ENCODE results near the gene CLTCL1.
"Not testable (repeated sequence)": the region's sequence is repeated elsewhere in the genome, so short reads cannot be mapped to it uniquely, and the experiment has no call there.

The CLTCL1 gene

DNA sequence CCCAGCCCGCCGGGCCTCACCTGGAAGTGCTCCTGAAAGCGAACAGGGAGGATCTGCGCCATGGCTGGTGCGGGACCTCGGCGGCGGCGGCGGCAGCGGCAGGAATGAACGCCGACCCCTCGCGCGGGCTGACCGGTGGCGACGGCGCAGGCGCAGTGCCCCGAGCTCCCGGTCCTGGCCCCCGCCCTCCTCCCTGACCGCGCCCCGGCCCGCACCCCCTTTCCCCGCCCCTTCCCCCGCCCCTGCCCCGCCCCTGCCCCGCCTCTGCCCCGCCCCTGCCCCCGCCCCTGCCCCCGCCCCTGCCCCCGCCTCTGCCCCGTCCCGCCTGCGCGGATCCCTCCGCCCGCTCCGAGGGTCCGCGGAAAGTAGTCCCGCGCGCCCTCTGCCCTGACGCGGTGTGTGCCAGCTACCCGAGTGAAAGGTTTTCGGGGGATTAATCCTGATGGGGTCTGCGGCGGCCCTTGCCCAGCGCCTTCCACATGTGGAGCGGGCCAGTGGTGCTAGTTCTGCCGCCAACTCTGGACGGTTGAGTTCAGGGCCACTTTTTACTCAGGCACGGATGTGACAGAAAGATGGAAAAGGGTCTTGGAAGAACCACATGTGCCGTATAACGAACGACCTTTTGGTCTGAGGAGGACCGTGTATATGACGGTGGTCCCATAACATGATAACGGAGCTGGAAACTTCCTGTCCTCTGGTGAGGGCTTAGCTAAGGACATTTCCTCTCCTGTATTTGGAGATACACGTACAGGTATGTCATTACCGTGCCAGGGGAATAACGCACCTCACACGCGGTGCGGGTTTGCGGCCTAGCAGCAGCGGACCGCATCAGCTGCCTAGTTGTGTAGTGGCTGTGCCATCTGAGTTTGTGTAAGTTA lies at the start of gene CLTCL1:
Gene CLTCL1, minus strand, starts transcription at position 140 of the 878 bp plus-strand sequence. Its CDS starts 78 bp downstream, at position 62.
- peak within 1 kb of the TSS; percentile 92 for H3K27ac ChIP-seq

DNA sequence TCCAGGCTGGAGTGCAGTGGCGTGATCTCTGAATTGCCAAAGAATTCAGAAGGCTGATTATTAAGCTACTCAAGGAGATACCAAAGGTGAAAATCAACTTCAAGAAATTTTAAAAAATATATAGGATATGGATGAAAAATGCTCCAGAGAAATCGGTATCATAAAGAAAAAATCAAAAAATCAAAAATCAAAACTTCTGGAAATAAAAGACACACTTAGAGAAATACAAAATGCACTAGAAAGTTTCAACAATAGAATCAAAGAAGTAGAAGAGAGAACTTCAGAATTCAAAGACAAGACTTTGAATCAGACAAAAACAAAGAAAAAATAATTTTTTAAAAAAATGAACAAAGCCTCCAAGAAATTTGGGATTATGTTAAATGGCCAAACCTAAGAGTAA lies 45.6 kb upstream of the CLTCL1 start:
- no peak for DNase-seq (ENCODE audit: low read depth, low spot score)
- H3K27ac ChIP-seq: no peak overlapping the region

More for the DNA sequence above, at the start of gene CLTCL1:
- no peak for DNase-seq (ENCODE audit: low read depth, low spot score)

- H3K27ac ChIP-seq: no peak overlapping the region
- no peak for DNase-seq (ENCODE audit: low read depth, low spot score)
Observed at GRCh38 chr22:19336133-19337075, 44.9 kb upstream of the CLTCL1 start.

- no peak overlapping the region for H3K27ac ChIP-seq
Observed at GRCh38 chr22:19331975-19332374, 40.5 kb upstream of the CLTCL1 start.

GRCh38 chr22:19331474-19331873 lies 40.0 kb upstream of the CLTCL1 start:
- DNase-seq (ENCODE audit: low read depth, low spot score): no peak
- no peak overlapping the region for H3K27ac ChIP-seq

More at GRCh38 chr22:19331975-19332374, 40.5 kb upstream of the CLTCL1 start:
- DNase-seq (ENCODE audit: low read depth, low spot score): no peak

GRCh38 chr22:19330865-19331418 lies 39.4 kb upstream of the CLTCL1 start:
- no peak for DNase-seq (ENCODE audit: low read depth, low spot score)
- H3K27ac ChIP-seq: no peak overlapping the region

DNA sequence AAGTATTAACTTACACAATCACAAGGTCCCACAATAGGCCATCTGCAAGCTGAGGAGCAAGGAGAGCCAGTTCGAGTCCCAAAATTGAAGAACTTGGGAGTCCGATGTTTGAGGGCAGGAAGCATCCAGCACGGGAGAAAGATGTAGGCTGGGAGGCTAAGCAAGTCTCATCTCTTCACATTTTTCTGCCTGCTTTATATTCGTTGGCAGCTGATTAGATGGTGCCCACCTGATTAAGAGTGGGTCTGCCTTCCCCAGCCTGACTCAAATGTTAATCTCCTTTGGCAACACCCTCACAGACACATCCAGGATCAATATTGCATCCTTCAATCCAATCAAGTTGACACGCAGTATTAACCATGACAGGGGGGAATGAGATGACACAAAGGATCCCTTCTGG lies 38.7 kb upstream of the CLTCL1 start:
- not testable (repeated sequence) for H3K27ac ChIP-seq; DNase-seq (ENCODE audit: low read depth, low spot score)

DNA sequence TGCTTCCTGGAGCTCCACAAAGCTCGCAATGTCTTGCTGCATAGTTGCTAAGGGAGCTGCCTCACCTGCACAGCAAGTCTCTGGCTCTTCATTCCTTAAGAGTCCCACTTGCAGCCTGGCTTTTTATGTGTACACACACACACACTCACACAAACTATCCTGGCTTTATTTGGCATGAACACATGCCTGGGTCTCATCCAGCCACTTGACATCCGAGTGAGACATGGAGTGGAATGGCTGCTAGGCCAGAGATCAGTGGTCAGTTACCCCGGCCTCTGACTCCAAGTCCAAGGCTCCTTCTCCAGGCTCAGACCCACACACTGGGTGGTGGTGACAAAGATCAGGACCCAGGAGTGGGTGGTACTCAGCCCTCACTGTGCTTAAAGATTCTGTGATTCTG lies 37.9 kb upstream of the CLTCL1 start:
- no peak overlapping the region for H3K27ac ChIP-seq
- no peak for DNase-seq (ENCODE audit: low read depth, low spot score)

DNA sequence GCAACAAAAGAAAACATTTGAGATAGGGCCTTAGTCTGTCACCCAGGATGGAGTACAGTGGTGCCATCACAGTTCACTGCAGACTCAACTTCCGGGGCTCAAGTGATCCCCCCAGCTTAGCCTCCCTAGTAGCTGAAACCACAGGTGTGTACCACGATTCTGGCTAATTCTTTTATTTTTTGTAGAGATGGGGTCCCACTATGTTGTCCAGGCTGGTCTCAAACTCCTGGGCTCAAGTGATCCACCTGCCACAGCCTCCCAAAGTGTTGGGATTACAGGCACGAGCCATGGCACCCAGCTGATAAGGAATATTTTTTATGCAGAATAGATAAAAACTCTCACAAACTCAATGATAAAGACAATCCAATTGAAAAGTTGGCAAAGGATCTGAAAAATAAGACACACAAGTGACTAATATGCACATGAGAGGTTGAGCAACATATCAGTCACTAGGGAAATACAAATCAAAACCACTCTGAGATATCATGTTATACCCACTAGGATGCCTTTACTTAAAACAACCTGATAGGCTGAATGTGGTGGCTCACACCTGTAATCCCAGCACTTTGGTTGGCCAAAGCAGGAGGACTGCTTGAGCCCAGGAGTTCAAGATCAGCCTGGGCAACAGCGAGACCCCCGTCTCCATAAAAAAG lies 33.9 kb upstream of the CLTCL1 start:
- peak; percentile 26 for DNase-seq (ENCODE audit: low read depth, low spot score)
- H3K27ac ChIP-seq: no peak overlapping the region

GRCh38 chr22:19323420-19323819 lies 31.9 kb upstream of the CLTCL1 start:
- not testable (repeated sequence) for DNase-seq (ENCODE audit: low read depth, low spot score); H3K27ac ChIP-seq

DNA sequence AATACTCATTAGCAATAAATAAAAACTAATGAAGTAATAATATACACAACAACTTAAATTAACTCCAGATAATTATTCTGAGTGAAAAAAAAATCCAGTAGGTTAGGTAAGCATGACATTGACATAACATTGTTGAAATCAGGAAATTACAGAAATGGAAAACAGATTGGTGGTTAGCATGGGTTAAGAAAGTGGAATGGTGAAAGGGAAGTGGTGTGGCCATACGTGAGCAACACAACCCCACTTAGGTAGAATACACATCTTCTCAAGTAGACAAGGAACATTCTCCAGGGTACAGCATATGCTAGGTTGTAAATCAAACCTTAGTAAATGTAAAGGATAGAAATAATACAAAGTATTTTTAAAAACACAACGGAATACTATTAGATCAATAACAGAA lies 30.2 kb upstream of the CLTCL1 start:
- no peak overlapping the region for H3K27ac ChIP-seq

DNA sequence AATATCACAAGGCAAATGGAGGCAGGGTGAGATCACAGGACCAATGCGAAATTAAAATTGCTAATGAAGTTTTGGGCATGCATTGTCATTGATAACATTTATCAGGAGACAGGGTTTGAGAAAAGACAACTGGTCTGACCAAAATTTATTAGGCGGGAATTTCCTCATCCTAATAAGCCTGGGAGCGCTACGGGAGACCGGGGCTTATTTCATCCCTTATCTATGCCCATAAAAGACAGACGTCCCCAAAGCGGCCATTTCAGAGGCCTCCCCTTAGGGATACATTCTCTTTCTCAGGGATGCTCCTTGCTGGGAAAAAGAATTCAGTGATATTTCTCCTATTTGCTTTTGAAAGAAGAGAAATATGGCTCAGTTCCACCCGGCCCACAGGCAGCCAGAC lies 28.6 kb upstream of the CLTCL1 start:
- not testable (repeated sequence) for DNase-seq (ENCODE audit: low read depth, low spot score); H3K27ac ChIP-seq

More for the DNA sequence above, 30.2 kb upstream of the CLTCL1 start:
- no peak for DNase-seq (ENCODE audit: low read depth, low spot score)

DNA sequence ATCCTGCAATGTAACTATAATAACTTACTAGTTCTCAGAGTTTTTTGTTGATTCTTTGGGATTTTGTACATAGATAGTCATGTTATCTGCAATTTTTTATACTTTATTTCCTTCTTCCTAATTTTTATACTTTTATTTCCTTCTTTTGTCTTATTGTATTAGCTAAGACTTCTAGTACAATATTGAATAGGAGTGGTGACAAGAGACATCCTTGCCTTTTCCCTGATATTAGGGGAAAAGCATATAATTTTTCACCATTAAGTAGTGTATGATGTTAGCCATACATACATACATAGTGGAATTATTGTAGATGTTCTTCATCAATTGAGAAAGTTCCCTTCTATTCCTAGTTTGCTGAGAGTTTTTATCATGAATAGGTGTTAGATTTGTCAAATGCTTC lies 27.8 kb upstream of the CLTCL1 start:
- no peak overlapping the region for H3K27ac ChIP-seq
- DNase-seq (ENCODE audit: low read depth, low spot score): no peak

GRCh38 chr22:19317865-19318264 lies 26.3 kb upstream of the CLTCL1 start:
- no peak for DNase-seq (ENCODE audit: low read depth, low spot score)
- H3K27ac ChIP-seq: no peak overlapping the region

GRCh38 chr22:19307872-19308271 lies 16.4 kb upstream of the CLTCL1 start:
- no peak overlapping the region for H3K27ac ChIP-seq
- DNase-seq (ENCODE audit: low read depth, low spot score): no peak

GRCh38 chr22:19306535-19306934 lies 15.0 kb upstream of the CLTCL1 start:
- not testable (repeated sequence) for H3K27ac ChIP-seq; DNase-seq (ENCODE audit: low read depth, low spot score)

DNA sequence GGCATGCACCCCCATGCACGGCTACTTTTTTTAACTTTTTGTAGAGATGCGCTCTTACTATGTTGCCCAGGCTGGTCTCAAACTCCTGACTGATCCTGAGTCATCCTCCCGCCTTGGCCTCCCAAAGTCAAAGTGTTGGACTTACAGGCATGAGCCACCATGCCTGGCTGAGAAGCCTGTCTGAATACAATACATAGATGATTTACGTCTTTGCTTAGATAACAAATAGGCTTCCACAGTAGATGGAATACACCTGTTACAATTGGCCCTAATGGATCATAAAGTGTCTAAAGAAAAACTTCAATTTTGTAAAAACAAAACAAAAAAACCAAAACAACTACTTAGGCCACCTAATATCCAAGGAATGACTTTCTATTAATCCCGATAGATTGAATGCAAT lies 13.0 kb upstream of the CLTCL1 start:
- no peak for DNase-seq (ENCODE audit: low read depth, low spot score)
- H3K27ac ChIP-seq: no peak overlapping the region

GRCh38 chr22:19303785-19304184 lies 12.3 kb upstream of the CLTCL1 start:
- no peak overlapping the region for H3K27ac ChIP-seq
- DNase-seq (ENCODE audit: low read depth, low spot score): no peak

GRCh38 chr22:19295733-19296132 lies 4.2 kb upstream of the CLTCL1 start:
- no peak for DNase-seq (ENCODE audit: low read depth, low spot score)
- no peak overlapping the region for H3K27ac ChIP-seq
